Endothelial cell of umbilical vein (primary cell): ENCODE measurements around the gene RBM4B. TPM values are rescaled to one million over a fixed set of nuclear protein-coding genes. Genes with fewer than 3 reads are reported as not detected.

ENCODE experiments used
- BruUV-seq: library from RNA; stranded (reverse); fragments of 400-500 nt; replicated peaks from 2 replicates; lab custom pipeline; 2021; lab: Mats Ljungman, UMichigan
- CTCF ChIA-PET: fragments of 300-600, 350-600 bp; sonication (Branson Sonifier 250); formaldehyde crosslinking; loops from one replicate; lab custom pipeline; 2021; ENCODE audit warnings: antibody characterized with exemption, inconsistent platforms; lab: Charles Lee
- POLR2A ChIA-PET: fragments of 300-600, 350-600 bp; sonication (Branson Sonifier 250); formaldehyde crosslinking; loops from one replicate; lab custom pipeline; 2021; ENCODE audit warnings: antibody characterized with exemption, inconsistent platforms; lab: Charles Lee
- DNase-seq: peaks from one replicate; pipeline ENCODE4 v3.0.0-alpha.2; 2011; ENCODE audit warnings: low read depth, low spot score
- FAIRE-seq: peaks from 2 replicates; lab custom pipeline; 2011; peaks lifted over from hg19 to GRCh38; lab: Jason Lieb, UNC
- H2AFZ ChIP-seq: 2 replicates; pipeline ENCODE4 v1.6.0; 2012; ENCODE audit warnings: low read depth, low read length, control low read depth, inconsistent platforms
- H3K27ac ChIP-seq: 2 replicates; pipeline ENCODE4 v1.5.1; 2011; ENCODE audit warnings: low read depth, mild to moderate bottlenecking, control low read depth, low read length, moderate library complexity; ENCODE audit not compliant: insufficient read depth
- H3K27me3 ChIP-seq, 2 experiments: 2 replicates each; pipeline versions ENCODE4 v1.6.0 to v1.6.1; 2011; ENCODE audit warnings: low read length in 2 of 2, mixed read lengths in 1 of 2; ENCODE audit not compliant: control insufficient read depth in 2 of 2, insufficient read depth in 2 of 2
- H3K36me3 ChIP-seq, 2 experiments: 2 replicates in 1 of 2; 3 replicates in 1 of 2; pipeline ENCODE4 v1.5.1; 2011; ENCODE audit warnings: low read length in 2 of 2, mild to moderate bottlenecking in 1 of 2, moderate library complexity in 1 of 2; ENCODE audit not compliant: control insufficient read depth in 2 of 2, insufficient read depth in 2 of 2; ENCODE audit errors: extremely low read depth in 1 of 2
- H3K4me1 ChIP-seq: 3 replicates; pipeline ENCODE4 v1.5.1; 2011; ENCODE audit warnings: mild to moderate bottlenecking, low read length; ENCODE audit not compliant: control insufficient read depth, insufficient read depth; ENCODE audit errors: extremely low read depth
- H3K4me2 ChIP-seq: 2 replicates; pipeline ENCODE4 v1.6.1; 2011; ENCODE audit warnings: low read length, control low read depth, mixed read lengths; ENCODE audit not compliant: insufficient read depth
- H3K4me3 ChIP-seq, 3 experiments: fragments of 200-600 bp in 1 of 3; sonication (generic), shearing (Covaris generic) in 1 of 3; replicated peaks in 1 of 3; 2 replicates each; pipeline ENCODE4 v1.5.1; 2011 to 2016; ENCODE audit warnings: control low read depth in 3 of 3, low read length in 3 of 3, mild to moderate bottlenecking in 2 of 3, inconsistent platforms in 1 of 3, low read depth in 1 of 3, moderate library complexity in 1 of 3; ENCODE audit not compliant: insufficient read depth in 1 of 3
- H3K79me2 ChIP-seq: 2 replicates; pipeline ENCODE4 v1.6.0; 2012; ENCODE audit warnings: low read length, inconsistent platforms; ENCODE audit not compliant: control insufficient read depth, insufficient read depth
- H3K9ac ChIP-seq: replicated peaks from 2 replicates; pipeline ENCODE3; 2011; ENCODE audit warnings: low read length, control low read depth; ENCODE audit not compliant: insufficient read depth; ENCODE audit errors: extremely low read depth
- H3K9me1 ChIP-seq: replicated peaks from 3 replicates; pipeline ENCODE4 v1.6.0; 2011; ENCODE audit warnings: mild to moderate bottlenecking, low read length; ENCODE audit not compliant: control insufficient read depth, insufficient read depth; ENCODE audit errors: extremely low read depth
- H3K9me3 ChIP-seq: replicated peaks from 2 replicates; pipeline ENCODE4 v1.5.1; 2012; ENCODE audit warnings: low read length, inconsistent platforms; ENCODE audit not compliant: control insufficient read depth, insufficient read depth
- H4K20me1 ChIP-seq: replicated peaks from 2 replicates; pipeline ENCODE3; 2011; ENCODE audit warnings: mild to moderate bottlenecking, low read length; ENCODE audit not compliant: control insufficient read depth, insufficient read depth; ENCODE audit errors: extremely low read depth
- CTCF ChIP-seq, 2 donors: IDR thresholded peaks; 1 replicate in 1 of 2; 2 replicates in 1 of 2; pipeline ENCODE4 v1.5.1; 2011; ENCODE audit warnings: low read length in 2 of 2, mild to moderate bottlenecking in 2 of 2, moderate library complexity in 2 of 2, control low read depth in 1 of 2, inconsistent platforms in 1 of 2, low read depth in 1 of 2; ENCODE audit not compliant: insufficient read depth in 1 of 2; ENCODE audit errors: extremely low read depth in 1 of 2
- EZH2 ChIP-seq: IDR thresholded peaks from 2 replicates; pipeline ENCODE4 v1.6.1; 2012; ENCODE audit warnings: borderline replicate concordance, low read depth, mild to moderate bottlenecking, moderate library complexity, low read length, inconsistent platforms; ENCODE audit not compliant: severe bottlenecking
- FOS ChIP-seq: IDR thresholded peaks from 2 replicates; pipeline ENCODE4 v1.6.1; 2011; ENCODE audit warnings: mild to moderate bottlenecking, low read length, moderate library complexity, borderline replicate concordance; ENCODE audit not compliant: insufficient read depth
- GATA2 ChIP-seq: IDR thresholded peaks from 2 replicates; pipeline ENCODE4 v1.7.0; 2011; ENCODE audit warnings: low read depth, mild to moderate bottlenecking, moderate library complexity, mixed read lengths, low read length; ENCODE audit not compliant: insufficient read length, insufficient read depth
- JUN ChIP-seq: IDR thresholded peaks from 2 replicates; pipeline ENCODE4 v1.6.1; 2011; ENCODE audit warnings: borderline replicate concordance, low read depth; ENCODE audit not compliant: insufficient read length, insufficient read depth
- MAX ChIP-seq: IDR thresholded peaks from 2 replicates; pipeline ENCODE4 v1.6.1; 2011; ENCODE audit not compliant: insufficient read depth, insufficient read length
- MYC ChIP-seq: IDR thresholded peaks from one replicate; pipeline ENCODE4 v1.6.1; 2011; ENCODE audit warnings: mild to moderate bottlenecking, low read depth, low read length
- POLR2A ChIP-seq: IDR thresholded peaks from 2 replicates; pipeline ENCODE4 v1.6.1; 2012; ENCODE audit warnings: low read depth, mild to moderate bottlenecking, control low read depth, low read length
- POLR2AphosphoS5 ChIP-seq: IDR thresholded peaks from 2 replicates; pipeline ENCODE4 v1.6.1; 2012; ENCODE audit warnings: low read depth, mild to moderate bottlenecking, control low read depth, low read length, moderate library complexity; ENCODE audit not compliant: insufficient read depth
- dilution Hi-C: fragments of 300-500 bp; cut with MboI; formaldehyde crosslinking; loops from one replicate; pipeline ENCODE4 v1.15.0; 2019; ENCODE audit warnings: low sequenced_read_pairs; ENCODE audit not compliant: extremely low pct_ligation_motif_present
- intact Hi-C: fragments of 100-400 bp; cut with micrococcal nuclease; formaldehyde crosslinking; loops from one replicate; pipeline ENCODE4 v1.10.0; 2022
- polyA plus RNA-seq, 4 experiments: library from polyadenylated mRNA; depleted of rRNA in 3 of 4; stranded (reverse) in 3 of 4; unstranded in 1 of 4; fragments of >200 nt; gene quantifications; 2 replicates each; pipeline versions ENCODE4 v1.2.1 to v1.2.3, GENCODE V29; 2011 to 2012; ENCODE audit warnings: missing spikeins in 1 of 4
- total RNA-seq: library from RNA; stranded (reverse); gene quantifications from 2 replicates; pipeline ENCODE4 v1.2.3, GENCODE V29; 2021

The RBM4B gene
- total and polyA plus RNA-seq, 2 donors (not counting 3 experiments of a cell fraction or from before 2014, with no cell fraction given), result 22.2 to 31.2 TPM

- Histone ChIP-seq H3K36me3 (no peaks in the 10 kb centered on the region), H3K27me3 (no peaks in the 10 kb centered on the region), H3K9me1 (no peaks in the 10 kb centered on the region), H3K9me3 (no peaks in the 10 kb centered on the region), H3K27ac (no peak overlapping the region), H3K4me2 (no peak overlapping the region), H3K4me1 (no peaks in the 10 kb centered on the region), H3K79me2 (no peaks in the 10 kb centered on the region), H3K4me3 (no peak overlapping the region), H3K9ac (no peak overlapping the region), H4K20me1 (no peaks in the 10 kb centered on the region), H2AFZ (no peak overlapping the region)
- DNase-seq, result no peak
- dilution Hi-C loops, result no loop called here
- POLR2A ChIA-PET, result no interaction called here
- no peak for TF ChIP-seq POLR2A
- intact Hi-C loops, result no loop called here
- no TSS peak for BruUV-seq
- CTCF ChIA-PET, result interaction anchor here (0.9 kb wide), 1 partner anchor 147 kb away, joined by 3 read pairs; no protein-coding TSS in a partner anchor
- FAIRE-seq, result no peak
Measured at GRCh38 chr11:66687831-66688281, 10.2 kb upstream of the RBM4B start.

- no peak for FAIRE-seq
- no peaks in the 10 kb centered on the region for H3K4me1 ChIP-seq
- H3K4me3 ChIP-seq, result no peak overlapping the region
- dilution Hi-C loops (no loop called here), intact Hi-C loops (no loop called here)
- H3K9me1 ChIP-seq, result no peaks in the 10 kb centered on the region
- H3K79me2 ChIP-seq, result no peaks in the 10 kb centered on the region
- DNase-seq, result no peak
- H3K27me3 ChIP-seq, result no peaks in the 10 kb centered on the region
- TF ChIP-seq CTCF (IDR thresholded peaks at IDR 0.05; ENCODE audit: extremely low read depth in 1 of 2, insufficient read depth in 1 of 2, low read depth in 1 of 2, low read length in 2 of 2) (no peak), EZH2 (no peak), POLR2A (no peak), FOS (no peak), JUN (no peak), GATA2 (no peak), MYC (no peak), MAX (no peak), POLR2AphosphoS5 (no peak)
- POLR2A ChIA-PET, result no interaction called here
- BruUV-seq, result TSS peak; percentile 8
- no peak overlapping the region for H3K27ac ChIP-seq
- H3K36me3 ChIP-seq, result no peaks in the 10 kb centered on the region
- no peak overlapping the region for H2AFZ ChIP-seq
- H3K9ac ChIP-seq, result no peak overlapping the region
- no peaks in the 10 kb centered on the region for H4K20me1 ChIP-seq
- no peaks in the 10 kb centered on the region for H3K9me3 ChIP-seq
- CTCF ChIA-PET, result interaction anchor here (1.5 kb wide), 1 partner anchor 133 kb away, joined by 3 read pairs; no protein-coding TSS in a partner anchor
- H3K4me2 ChIP-seq, result no peak overlapping the region
Measured at GRCh38 chr11:66686801-66687750, 9.4 kb upstream of the RBM4B start.
